GM19240 (cell line): ENCODE results near the gene PACSIN3.
A peak's percentile ranks its signal among the peaks of the same experiment; 100 is the strongest.

Experiments
- DNase-seq: peaks from one replicate; pipeline ENCODE4 v3.0.0; 2011; ENCODE audit warnings: low spot score; ENCODE audit not compliant: insufficient read length

Gene PACSIN3

DNA sequence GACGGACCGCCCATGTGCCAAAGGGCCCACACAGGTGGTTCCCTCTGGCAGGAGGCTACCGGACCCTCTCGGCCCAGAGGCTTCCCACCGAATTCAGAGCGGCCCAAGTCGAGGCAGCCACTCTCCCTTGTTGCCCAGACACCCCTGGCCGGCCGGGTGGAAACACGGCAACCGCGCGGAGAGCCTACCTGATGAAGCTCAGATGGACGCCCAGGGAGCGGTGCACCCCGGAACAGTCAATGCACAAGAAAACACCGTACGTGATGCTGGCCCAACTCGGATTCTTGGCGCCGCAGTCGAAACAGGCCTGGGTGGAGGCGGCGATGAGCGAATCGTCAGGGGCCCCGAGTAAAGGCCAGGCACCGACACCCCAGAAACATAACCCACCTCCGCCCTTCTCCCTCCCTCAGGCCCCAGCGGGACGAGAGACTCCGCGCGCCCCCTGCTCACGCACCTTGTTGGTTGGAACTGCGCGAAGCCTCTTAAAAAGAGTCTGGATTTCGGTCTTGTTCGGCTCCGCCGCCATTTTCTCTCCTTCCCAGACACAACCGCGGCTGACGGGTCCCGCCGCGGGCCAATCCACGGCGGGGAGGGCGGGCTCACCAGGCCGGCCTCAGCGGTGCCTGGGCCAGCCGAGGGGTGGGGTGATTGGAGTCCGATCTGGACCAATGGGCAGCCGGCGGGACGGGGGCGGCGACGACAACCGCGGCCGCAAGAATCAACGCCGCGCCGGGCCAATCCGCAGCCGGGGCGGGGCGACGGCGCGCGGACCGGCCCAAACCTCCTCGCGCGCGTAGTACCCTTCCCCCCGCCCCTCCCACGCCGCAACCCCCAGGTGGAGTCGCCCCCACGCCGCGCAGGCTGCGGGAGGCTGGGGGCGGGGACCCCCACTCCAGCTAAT lies 9.7 kb downstream of the PACSIN3 start, which contains the start of gene ARFGAP2:
ARFGAP2 (minus strand) TSS at position 552 of the 901 bp plus-strand sequence; CDS start at position 526, 26 bp downstream.
- DNase-seq, result peak; percentile 100

DNA sequence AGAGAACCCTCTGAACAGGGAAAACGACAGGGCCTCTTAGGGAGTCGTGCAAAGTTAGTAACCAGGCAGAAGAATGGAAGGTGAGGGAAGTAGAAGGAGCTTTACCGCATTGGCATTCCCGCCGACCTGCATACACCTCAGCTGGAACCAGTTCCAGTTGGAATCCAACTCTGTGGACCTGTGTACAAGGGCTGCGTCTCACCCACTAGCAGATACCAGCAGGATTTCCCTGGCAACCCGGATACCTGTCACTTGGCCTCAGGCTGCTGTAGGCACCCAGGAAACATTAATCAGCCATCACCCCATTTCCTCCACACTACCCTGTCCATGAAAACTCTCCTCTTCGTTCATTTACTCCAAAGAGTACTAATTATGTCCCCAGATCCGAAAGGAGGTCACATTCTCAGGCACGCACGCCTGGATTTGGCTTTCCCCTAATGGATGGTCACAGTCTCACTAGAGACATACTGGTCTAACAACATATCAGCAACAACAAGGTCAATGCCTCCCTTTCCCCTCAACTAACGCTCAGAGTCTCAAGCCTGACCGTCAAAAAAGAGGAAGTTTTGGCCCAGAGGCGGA lies 10.4 kb downstream of the PACSIN3 start:
- DNase-seq, result no peak

DNA sequence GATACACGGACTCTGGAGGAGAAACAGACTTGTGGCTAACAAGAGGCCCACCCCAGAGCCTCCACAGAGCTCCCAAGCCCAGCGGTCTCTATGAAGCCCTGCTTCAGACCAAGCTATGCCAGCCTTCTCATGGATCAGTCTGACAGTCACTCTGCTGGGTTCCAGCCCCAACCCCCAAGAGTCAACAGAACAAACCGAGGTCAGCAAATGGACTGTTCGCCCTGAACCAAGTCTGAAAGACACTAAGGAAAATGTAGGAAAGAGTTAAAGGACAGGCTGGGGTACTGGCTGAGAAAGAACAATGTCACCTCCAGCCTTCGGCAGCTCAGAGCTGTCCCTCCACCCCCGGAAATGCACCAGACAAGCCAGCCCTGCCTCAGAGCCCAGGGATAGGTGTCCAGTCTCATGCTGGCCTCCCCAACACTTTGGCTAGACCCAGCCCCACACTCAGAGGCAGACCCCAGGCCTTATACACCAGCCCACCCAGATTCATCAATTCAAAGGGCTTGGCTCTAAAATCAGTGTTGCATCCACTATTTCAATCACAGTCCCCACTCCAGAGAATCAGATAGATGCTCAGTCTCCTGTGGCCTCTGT lies 13.4 kb downstream of the PACSIN3 start:
- DNase-seq, result no peak

- DNase-seq, result no peak
These were observed 14.4 kb downstream of the PACSIN3 start for GRCh38 chr11:47171856-47172255.

- no peak for DNase-seq
These were observed 15.0 kb downstream of the PACSIN3 start for GRCh38 chr11:47171061-47171838.

DNA sequence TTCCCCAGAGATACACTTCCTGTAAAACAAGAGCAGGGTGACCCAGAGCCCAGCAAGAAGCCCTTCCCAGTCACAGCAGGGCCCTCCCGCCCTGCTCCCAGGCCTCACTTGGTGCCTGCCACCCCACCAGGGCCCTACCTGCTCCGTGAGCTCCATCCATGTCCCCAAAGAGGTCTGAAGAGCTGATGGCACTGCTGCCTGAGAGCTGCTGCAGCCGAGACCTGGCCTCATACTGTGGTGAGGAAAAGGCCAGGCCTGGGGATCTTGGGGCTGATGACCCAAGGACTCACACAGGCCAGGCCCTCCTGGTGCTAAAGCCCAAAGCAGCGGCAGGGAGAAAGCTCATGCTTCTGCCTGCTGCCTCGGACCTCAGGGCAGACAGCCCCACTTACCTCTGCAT lies 19.9 kb downstream of the PACSIN3 start:
- DNase-seq, result no peak

DNA sequence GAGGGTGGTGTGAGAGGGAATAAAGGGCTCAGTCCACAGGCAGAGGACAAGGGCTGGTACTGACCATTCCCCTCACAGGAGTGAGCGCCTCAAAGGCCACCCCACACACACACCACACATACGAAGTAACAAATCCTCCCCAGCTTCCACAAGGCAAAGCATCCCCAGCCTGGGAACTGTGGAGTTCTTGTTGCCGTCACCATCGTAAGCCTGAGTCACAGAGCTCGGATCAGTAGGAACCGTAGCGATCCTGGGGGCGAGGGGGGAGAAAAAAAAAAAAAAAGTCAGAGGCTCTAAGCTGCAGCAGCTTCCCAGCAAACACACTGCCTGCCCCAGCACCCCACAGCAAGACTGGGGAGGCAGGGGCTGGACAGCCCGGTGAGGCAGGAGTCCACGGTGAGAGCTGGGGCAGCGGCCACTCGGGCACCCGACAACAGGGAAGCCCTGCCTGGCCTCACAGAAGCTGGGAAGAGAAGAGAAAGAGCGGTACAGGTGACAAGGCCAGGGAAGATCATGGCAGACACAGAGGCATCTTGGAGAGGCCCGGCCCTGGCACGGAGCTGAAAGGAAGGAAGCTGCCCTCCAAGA lies 20.9 kb downstream of the PACSIN3 start:
- DNase-seq, result no peak

- DNase-seq, result no peak
These were observed 21.9 kb downstream of the PACSIN3 start for GRCh38 chr11:47164321-47164720.

DNA sequence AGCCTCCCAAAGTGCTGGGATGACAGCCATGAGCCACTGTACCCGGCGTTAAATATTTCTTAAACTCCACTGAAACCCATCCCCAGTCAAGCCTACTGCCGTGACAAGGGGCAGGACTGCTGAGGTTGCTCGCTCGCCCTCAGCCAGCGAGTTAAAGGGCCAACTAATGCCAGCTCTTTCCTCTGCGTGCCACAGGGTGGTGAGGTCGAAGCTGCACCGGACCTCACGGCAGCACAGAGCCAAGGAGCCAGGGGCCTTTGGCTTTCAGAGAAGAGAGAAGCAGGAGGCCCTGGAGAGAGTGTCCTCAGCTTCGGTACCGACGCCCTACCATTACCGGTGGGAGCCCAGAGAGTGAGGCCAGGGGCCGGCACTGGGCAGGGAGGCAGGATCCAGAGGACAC lies 22.3 kb downstream of the PACSIN3 start:
- DNase-seq, result no peak

DNA sequence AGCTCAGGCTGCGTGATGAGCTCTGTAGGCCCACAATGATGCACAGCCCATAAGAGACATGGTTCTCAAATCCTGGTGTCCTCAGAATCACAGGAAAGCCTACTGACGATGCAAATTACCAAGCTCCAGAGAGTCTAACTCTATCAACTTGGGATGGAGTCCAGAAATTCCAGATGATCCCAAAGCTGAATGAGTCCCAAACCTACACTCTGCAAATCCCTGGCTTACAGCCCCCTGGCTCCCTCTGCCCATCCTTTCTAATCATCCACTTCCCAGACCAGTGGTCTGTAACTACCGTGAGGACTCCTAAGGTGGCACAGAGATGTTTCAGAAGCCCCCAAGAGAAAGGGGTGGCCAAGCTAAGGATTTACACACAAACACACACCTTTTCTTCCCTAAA lies 23.0 kb downstream of the PACSIN3 start:
- DNase-seq, result no peak

DNA sequence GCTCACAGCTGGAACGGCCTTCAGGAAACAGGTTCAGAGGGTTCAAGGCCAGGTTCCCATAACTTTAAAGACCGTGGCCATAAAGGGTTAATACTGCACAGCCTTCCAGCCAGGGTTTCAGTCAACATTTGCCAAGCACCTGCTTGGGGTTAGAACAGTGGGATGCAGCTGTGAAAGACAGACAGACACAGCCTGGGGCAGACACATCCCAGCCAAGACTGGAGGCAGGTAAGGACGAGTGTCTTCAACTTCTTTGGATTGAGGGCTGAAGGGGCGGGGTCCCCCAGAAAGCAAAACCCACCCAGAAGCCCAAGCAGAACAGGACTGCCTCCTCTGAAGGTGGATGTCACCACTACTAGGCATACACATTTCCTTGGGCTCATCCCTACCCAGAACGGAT lies 23.8 kb downstream of the PACSIN3 start:
- DNase-seq, result no peak

GRCh38 chr11:47161890-47162289 lies 24.3 kb downstream of the PACSIN3 start:
- no peak for DNase-seq

- peak; percentile 91 for DNase-seq
These were observed 24.9 kb downstream of the PACSIN3 start for GRCh38 chr11:47161134-47161854.

DNA sequence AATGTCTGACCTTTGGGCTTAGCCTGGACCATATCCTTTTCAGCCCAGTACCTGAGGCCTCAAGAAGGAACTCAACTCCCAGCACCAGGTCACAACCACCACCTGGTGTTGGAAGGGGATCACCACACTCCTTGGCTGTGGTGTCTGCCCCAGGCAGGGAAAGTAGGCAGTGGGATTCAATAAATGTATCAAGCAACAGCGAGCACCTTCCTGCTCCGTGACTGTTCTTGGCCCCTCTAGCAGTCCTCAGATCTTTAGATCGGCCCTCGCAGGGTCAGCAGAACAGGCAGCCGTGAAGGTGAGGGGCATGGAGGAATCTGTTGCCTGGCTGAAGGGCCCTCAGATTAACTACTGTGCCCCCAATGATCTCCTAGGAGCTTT lies 25.5 kb downstream of the PACSIN3 start:
- no peak for DNase-seq

GRCh38 chr11:47158242-47158641 lies 28.0 kb downstream of the PACSIN3 start:
- no peak for DNase-seq

DNA sequence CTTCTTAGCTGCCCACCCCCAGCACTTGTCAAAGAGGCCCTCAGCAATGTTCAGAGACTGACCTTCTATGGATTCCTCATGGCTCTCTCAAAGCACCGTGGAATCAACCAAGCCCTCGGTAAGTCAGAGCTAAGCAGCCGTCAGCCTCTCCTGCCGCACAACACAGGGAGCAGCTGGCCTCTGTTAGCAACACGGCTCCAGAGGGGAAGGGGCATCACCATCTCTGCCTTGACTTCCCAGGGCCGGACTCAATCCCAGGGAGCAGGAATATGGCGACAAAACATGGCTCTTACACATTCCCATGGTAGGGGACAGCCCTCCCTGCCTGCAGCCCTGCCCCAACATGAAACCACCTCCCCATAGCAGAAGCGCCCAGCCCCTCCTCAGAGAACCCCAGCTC lies 28.4 kb downstream of the PACSIN3 start:
- DNase-seq, result no peak

GRCh38 chr11:47156951-47157350 lies 29.3 kb downstream of the PACSIN3 start:
- no peak for DNase-seq

DNA sequence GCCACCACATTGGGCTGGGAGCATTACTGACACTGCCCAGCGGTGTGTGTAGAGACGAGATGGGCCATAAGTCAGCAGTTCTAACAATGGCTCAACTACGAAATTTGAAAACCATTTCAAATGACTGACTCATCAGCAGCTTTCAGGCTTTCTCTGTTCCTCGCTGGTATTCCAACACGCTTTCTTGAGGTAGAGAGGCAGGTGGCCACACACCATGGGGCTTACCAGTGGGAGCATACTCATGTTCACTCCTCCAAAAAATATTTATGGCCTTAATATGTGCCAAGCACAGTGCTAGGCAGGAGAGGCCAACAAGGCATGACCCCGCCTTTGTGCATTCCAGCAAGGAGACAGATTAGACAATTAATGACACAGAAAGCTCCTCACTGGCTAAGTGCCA lies 29.9 kb downstream of the PACSIN3 start:
- no peak for DNase-seq

GRCh38 chr11:47155879-47156278 lies 30.4 kb downstream of the PACSIN3 start:
- DNase-seq, result no peak
